PFSK-1 (cell line): ENCODE measurements around the gene STX3.

Source experiments
- POLR2AphosphoS5 ChIP-seq: IDR thresholded peaks from 2 replicates; pipeline ENCODE4 v1.6.1; 2012; ENCODE audit warnings: low read depth, mild to moderate bottlenecking, control low read depth, low read length, moderate library complexity
- REST ChIP-seq, 2 experiments: IDR thresholded peaks; 2 replicates each; pipeline versions ENCODE4 v1.6.1 to v1.8.0; 2011 to 2012; ENCODE audit warnings: low read depth in 2 of 2, low read length in 2 of 2, control low read depth in 1 of 2, inconsistent platforms in 1 of 2, mild to moderate bottlenecking in 1 of 2, moderate library complexity in 1 of 2; ENCODE audit not compliant: insufficient read depth in 1 of 2

- TF ChIP-seq REST (IDR thresholded peaks at IDR 0.05; ENCODE audit: insufficient read depth in 1 of 2, low read depth in 2 of 2, low read length in 2 of 2) (no peak), POLR2AphosphoS5 (no peak)
Measured at GRCh38 chr11:59776210-59777066, 21.3 kb downstream of the STX3 start.
